Activated CD4-positive, CD25-positive, alpha-beta regulatory T cell treated with anti-CD3 and anti-CD28 coated beads, Interleukin-2, amount 50 U/mL, for 24 hours (primary cell): Measurements from ENCODE around the gene ZRSR2.

Experiments
- ATAC-seq, 2 donors: fragments of 150-1000 bp; cut with Tn5 transposase; one replicate each; pipeline ENCODE4 v1.10.0; 2021; ENCODE audit warnings: mild to moderate bottlenecking in 1 of 2, moderate library complexity in 1 of 2

Gene ZRSR2

GRCh38 chrX:15804563-15804962 lies 14.3 kb downstream of the ZRSR2 start:
- ATAC-seq, result no peak

- no peak for ATAC-seq
These were observed 18.0 kb downstream of the ZRSR2 start for GRCh38 chrX:15808254-15808653.

- no peak for ATAC-seq
These were observed 22.1 kb downstream of the ZRSR2 start for GRCh38 chrX:15812192-15812938.

- ATAC-seq, result no peak
These were observed 23.1 kb downstream of the ZRSR2 start for GRCh38 chrX:15813416-15813815.

GRCh38 chrX:15814771-15815365 lies 24.6 kb downstream of the ZRSR2 start:
- ATAC-seq, result no peak

- ATAC-seq, result peak; percentile 67 to 76
These were observed 25.6 kb downstream of the ZRSR2 start for GRCh38 chrX:15815779-15816437.

- no peak for ATAC-seq
These were observed 26.1 kb downstream of the ZRSR2 start for GRCh38 chrX:15816438-15816809.

- ATAC-seq, result peak; percentile 25 to 45
These were observed 26.6 kb downstream of the ZRSR2 start for GRCh38 chrX:15816886-15817285.

- peak; percentile 55 to 74 for ATAC-seq
These were observed 30.1 kb downstream of the ZRSR2 start for GRCh38 chrX:15820106-15821073.

- ATAC-seq, result no peak
These were observed 32.6 kb downstream of the ZRSR2 start for GRCh38 chrX:15822922-15823321.

- ATAC-seq, result no peak
These were observed 35.7 kb downstream of the ZRSR2 start for GRCh38 chrX:15825936-15826335.

- ATAC-seq, result no peak
These were observed 38.9 kb downstream of the ZRSR2 start for GRCh38 chrX:15829217-15829616.

- peak in 1 of 2 donors; percentile 20 for ATAC-seq
These were observed 41.1 kb downstream of the ZRSR2 start for GRCh38 chrX:15831347-15831746.

GRCh38 chrX:15834053-15834452 lies 43.8 kb downstream of the ZRSR2 start:
- ATAC-seq, result no peak

- ATAC-seq, result no peak
These were observed 44.7 kb downstream of the ZRSR2 start for GRCh38 chrX:15834827-15835595.

- ATAC-seq, result no peak
These were observed 47.7 kb downstream of the ZRSR2 start for GRCh38 chrX:15838017-15838416.

- no peak for ATAC-seq
These were observed 51.7 kb downstream of the ZRSR2 start for GRCh38 chrX:15841853-15842516.

GRCh38 chrX:15843960-15844359 lies 53.7 kb downstream of the ZRSR2 start:
- no peak for ATAC-seq

- ATAC-seq, result no peak
These were observed 58.3 kb downstream of the ZRSR2 start for GRCh38 chrX:15848576-15848975.

- ATAC-seq, result no peak
These were observed 59.3 kb downstream of the ZRSR2 start for GRCh38 chrX:15849555-15849954.

- ATAC-seq, result no peak
These were observed 63.3 kb downstream of the ZRSR2 start for GRCh38 chrX:15853586-15854079.
